Activated naive CD8-positive, alpha-beta T cell treated with anti-CD3 and anti-CD28 coated beads for 36 hours (primary cell): ENCODE data around the gene ATP5MC3. TPM values are rescaled to one million over a fixed set of nuclear protein-coding genes. Genes with fewer than 3 reads are reported as not detected.

Experiments
- DNase-seq: peaks from one replicate; pipeline ENCODE4 v3.0.0; 2021
- H3K27ac Mint-ChIP-seq: one replicate; pipeline ENCODE4 v1.8.0; 2022; ENCODE audit warnings: mild to moderate bottlenecking, moderate library complexity, mixed read lengths
- H3K27me3 Mint-ChIP-seq: one replicate; pipeline ENCODE4 v1.8.0; 2022; ENCODE audit warnings: mild to moderate bottlenecking, mixed read lengths
- H3K36me3 Mint-ChIP-seq: one replicate; pipeline ENCODE4 v1.8.0; 2021; ENCODE audit warnings: mild to moderate bottlenecking, mixed read lengths
- H3K4me1 Mint-ChIP-seq: one replicate; pipeline ENCODE4 v1.8.0; 2021; ENCODE audit warnings: mixed read lengths
- H3K4me3 Mint-ChIP-seq: one replicate; pipeline ENCODE4 v1.8.0; 2022; ENCODE audit warnings: mild to moderate bottlenecking, moderate library complexity, mixed read lengths
- H3K9me3 Mint-ChIP-seq: one replicate; pipeline ENCODE4 v1.8.0; 2022; ENCODE audit warnings: mixed read lengths
- total RNA-seq, 2 experiments: library from RNA; stranded (reverse); gene quantifications; one replicate each; pipeline ENCODE4 v1.2.3, GENCODE V29; 2021

The ATP5MC3 gene
- total RNA-seq, 2 experiments from 2014 or later = 472 to 484 TPM

DNA sequence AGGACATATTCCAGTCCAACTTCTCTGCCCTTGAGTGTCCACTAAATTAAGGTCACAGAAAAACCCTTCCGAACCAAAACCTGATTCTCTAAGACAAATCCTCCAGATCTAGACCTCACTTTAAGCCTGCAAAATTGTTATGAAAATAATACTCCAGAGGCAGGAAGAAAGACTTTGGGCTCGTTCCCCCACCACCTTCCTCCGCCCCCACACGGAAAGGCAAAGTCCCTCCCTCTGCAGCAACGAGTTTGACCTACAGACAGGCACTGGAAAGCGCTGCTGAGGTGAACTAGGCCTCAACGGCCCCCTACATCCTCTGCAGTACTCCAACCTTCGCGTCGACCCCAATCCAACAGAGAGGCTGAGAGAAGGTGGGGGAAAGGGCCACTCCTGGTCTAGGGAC, 808 bp downstream of the ATP5MC3 start:
- H3K4me1 Mint-ChIP-seq = peaks cover 31% of the 10 kb centered on the region
- DNase-seq = peak; percentile 69
- H3K4me3 Mint-ChIP-seq = peak overlapping the region; percentile 96
- peaks cover 44% of the 10 kb centered on the region for H3K36me3 Mint-ChIP-seq
- peak overlapping the region; percentile 97 for H3K27ac Mint-ChIP-seq
- H3K27me3 Mint-ChIP-seq = no peaks in the 10 kb centered on the region
- peaks cover 3% of the 10 kb centered on the region for H3K9me3 Mint-ChIP-seq

DNA sequence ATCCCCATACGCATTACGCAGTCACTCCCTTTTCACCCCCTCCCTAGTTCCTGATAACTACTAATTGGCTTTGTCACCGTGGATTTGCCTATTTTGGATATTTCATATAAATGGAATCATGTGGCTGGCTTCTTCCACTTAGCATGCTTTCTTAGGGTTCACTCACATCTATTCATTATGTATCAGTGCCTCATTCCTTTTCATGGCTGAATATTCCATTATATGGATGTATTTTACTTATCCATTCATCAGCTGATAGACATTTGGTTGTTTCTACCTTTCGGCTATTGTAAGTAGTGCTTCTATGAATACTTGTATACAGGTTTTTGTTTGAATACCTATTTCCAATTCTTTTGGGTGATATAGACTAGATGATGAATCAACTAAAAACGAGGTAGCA, 4.9 kb downstream of the ATP5MC3 start:
- Mint-ChIP-seq H3K36me3 (peaks cover 46% of the 10 kb centered on the region), H3K4me3 (no peak overlapping the region)

DNA sequence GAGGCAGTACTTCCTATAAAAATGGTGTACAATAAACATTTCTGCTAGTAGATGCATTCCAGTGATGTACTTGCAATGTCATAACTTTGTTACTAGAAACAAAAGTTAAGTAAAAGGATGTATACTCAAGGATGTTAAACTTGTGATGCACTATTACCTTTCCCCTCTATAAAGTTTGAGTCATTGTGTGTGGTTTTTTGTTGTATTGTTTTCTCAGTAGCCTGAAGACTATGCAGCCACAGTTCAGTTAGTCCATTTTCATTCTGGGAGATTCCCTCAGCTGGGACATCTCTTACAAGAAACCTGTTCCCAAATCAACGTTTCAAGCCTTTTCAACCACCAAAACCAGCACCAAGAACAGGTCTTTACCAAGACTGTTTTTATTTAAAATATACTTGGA, 5.6 kb downstream of the ATP5MC3 start:
- no peak overlapping the region for H3K4me3 Mint-ChIP-seq

More for the DNA sequence above, 4.9 kb downstream of the ATP5MC3 start:
- Mint-ChIP-seq H3K4me1 (peaks cover 26% of the 10 kb centered on the region), H3K9me3 (peaks cover under 1% of the 10 kb centered on the region), H3K27ac (no peak overlapping the region), H3K27me3 (no peaks in the 10 kb centered on the region)
- no peak for DNase-seq

DNA sequence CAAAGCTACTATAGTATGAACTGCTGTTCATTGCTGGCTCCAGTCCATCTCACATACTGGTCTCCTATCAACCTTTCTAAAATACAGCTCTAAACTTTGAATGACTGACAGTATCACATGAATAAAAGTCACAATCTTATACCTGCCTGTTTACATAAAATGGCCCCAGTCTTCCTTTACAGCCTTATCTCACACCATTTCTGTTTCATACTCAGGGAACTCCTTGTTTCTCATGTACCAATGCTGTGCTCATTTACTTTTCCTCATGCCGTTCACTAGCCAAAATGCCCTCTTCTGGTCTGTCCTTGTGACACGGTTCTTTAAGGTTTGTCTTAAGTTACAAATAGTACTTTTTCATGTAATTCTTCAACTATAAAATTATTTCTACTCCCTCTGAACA, 6.2 kb downstream of the ATP5MC3 start:
- Mint-ChIP-seq H3K4me1 (peaks cover 23% of the 10 kb centered on the region), H3K4me3 (no peak overlapping the region), H3K36me3 (peaks cover 38% of the 10 kb centered on the region), H3K27ac (no peak overlapping the region), H3K9me3 (no peaks in the 10 kb centered on the region), H3K27me3 (no peaks in the 10 kb centered on the region)
- no peak for DNase-seq

More for the DNA sequence above, 5.6 kb downstream of the ATP5MC3 start:
- Mint-ChIP-seq H3K27ac (no peak overlapping the region), H3K4me1 (peaks cover 25% of the 10 kb centered on the region), H3K9me3 (no peaks in the 10 kb centered on the region), H3K36me3 (peaks cover 43% of the 10 kb centered on the region), H3K27me3 (no peaks in the 10 kb centered on the region)
- DNase-seq = no peak

DNA sequence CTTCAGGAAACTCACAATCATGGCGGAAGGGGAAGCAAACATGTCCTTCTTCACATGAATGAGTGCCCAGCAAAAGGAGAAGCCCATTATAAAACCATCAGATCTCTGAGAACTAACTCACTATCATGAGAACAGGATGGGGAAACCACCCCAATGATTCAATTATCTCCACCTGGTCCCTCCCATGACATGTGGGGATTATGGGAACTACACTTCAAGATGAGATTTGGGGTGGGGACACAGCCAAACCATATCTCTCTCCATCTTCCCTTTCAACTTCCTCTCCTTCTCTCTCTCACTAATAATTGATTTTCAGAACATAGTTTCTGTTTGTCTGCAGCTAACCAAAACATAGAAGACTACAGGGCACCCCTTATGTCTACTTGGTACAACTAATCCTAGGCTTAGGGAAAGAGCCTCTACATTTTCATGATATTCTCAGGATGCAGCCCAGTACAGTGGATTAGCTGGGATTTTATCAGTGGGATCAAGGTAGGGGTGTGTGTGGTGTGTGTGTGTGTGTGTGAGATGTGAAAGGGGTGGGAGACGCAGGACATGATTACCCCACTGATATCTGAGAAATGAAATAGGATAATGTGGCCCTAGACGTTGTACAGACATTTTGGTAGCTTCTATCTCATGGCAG, 10.7 kb downstream of the ATP5MC3 start:
- Mint-ChIP-seq H3K4me3 (no peak overlapping the region), H3K27me3 (no peaks in the 10 kb centered on the region), H3K27ac (no peak overlapping the region), H3K4me1 (peaks cover 17% of the 10 kb centered on the region), H3K9me3 (no peaks in the 10 kb centered on the region), H3K36me3 (peaks cover 14% of the 10 kb centered on the region)
- no peak for DNase-seq

DNA sequence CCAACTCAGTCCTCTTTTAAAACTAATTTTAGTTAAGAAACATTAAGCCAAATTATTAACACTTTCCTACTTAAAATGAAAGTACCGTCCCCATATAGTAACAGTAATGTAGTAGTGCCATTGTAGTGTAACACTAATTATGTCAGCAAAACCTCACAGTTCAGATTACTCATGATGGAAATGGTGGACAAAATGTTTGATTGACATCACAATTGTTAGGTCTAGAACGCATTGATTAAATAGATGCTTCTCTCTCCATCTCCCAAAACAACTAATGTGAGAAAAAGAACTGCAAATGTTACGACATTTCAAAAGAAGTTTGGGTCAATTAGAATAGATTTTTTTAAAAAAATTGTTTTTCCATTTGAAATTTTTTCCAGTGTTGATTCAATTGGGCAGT, 12.3 kb downstream of the ATP5MC3 start:
- peak overlapping the region; percentile 56 for H3K27ac Mint-ChIP-seq
- H3K4me1 Mint-ChIP-seq = peaks cover 25% of the 10 kb centered on the region
- H3K4me3 Mint-ChIP-seq = peak overlapping the region; percentile 63
- no peak for DNase-seq
- peaks cover 9% of the 10 kb centered on the region for H3K36me3 Mint-ChIP-seq
- H3K27me3 Mint-ChIP-seq = no peaks in the 10 kb centered on the region
- H3K9me3 Mint-ChIP-seq = no peaks in the 10 kb centered on the region

DNA sequence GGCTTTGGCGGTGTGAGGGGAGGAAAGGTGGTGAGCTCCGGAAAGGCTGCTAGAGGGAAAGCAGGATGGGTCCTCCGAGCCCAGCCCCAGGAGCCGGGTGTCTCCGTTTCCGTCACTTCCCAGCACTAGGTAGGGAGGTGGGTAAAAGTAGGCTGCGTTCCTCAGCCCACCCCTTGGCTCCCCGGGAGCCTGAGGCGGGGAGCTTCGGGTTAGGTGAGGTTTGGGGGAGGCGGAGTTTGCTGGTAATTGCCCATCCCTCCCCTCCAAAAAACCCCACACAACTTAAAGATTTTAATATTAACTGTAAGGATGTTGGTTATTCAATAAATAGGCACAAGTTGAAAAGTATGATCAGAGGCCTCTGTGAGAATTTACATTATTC, 13.0 kb downstream of the ATP5MC3 start:
- no peaks in the 10 kb centered on the region for H3K9me3 Mint-ChIP-seq
- H3K4me1 Mint-ChIP-seq = peaks cover 26% of the 10 kb centered on the region
- H3K36me3 Mint-ChIP-seq = peaks cover 11% of the 10 kb centered on the region
- no peak for DNase-seq
- peak overlapping the region; percentile 99 for H3K4me3 Mint-ChIP-seq
- H3K27me3 Mint-ChIP-seq = no peaks in the 10 kb centered on the region
- peak overlapping the region; percentile 98 for H3K27ac Mint-ChIP-seq

DNA sequence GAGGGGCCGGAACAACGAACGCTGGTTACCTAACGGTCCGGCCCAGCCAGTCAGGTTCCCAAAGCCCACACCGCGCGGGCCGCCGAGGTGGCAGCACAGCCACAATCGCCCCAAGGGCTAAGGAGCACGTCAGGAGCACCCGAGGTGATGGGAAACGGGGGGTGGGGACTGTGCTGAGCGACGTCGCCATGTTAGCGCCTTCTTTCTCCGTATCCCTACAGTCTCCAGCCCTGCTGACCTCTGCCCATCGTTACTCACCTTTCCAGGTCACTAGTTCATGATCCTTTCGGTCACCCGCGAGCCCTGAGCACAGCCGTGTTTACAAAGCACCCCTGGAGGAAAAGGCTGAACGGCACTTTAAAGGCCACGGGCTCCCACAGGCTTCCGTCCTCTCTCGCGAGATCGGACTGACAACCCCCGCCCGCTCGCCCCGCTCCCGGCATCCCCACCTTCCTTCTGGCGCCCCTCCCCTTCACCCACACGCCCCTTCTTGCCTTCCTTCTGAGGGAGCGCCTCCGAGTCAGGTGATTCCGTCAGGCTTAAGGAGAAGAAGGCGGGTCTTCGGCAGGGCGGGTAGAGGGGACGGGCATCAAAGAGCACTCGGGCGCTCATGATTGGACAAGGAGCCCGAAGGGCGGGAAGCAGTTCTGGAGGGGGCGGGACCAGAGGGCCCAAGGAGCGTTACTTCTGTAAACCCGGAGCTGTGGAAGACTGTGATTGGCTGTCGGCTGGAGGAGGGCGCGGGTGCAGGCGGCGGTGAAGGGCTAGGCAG, 13.5 kb downstream of the ATP5MC3 start, which contains the start of gene ATF2:
Gene ATF2, minus strand, starts transcription at position 412 of the 772 bp plus-strand sequence. CDS start 31,760 bp downstream, outside the sequence.
- peak within 1 kb of the TSS; percentile 98 for H3K27ac Mint-ChIP-seq
- no peaks in the 10 kb centered on the region for H3K9me3 Mint-ChIP-seq
- H3K36me3 Mint-ChIP-seq = peaks cover 11% of the 10 kb centered on the region
- peaks cover 26% of the 10 kb centered on the region for H3K4me1 Mint-ChIP-seq
- DNase-seq = peak; percentile 97
- peak within 1 kb of the TSS; percentile 99 for H3K4me3 Mint-ChIP-seq
- H3K27me3 Mint-ChIP-seq = no peaks in the 10 kb centered on the region

DNA sequence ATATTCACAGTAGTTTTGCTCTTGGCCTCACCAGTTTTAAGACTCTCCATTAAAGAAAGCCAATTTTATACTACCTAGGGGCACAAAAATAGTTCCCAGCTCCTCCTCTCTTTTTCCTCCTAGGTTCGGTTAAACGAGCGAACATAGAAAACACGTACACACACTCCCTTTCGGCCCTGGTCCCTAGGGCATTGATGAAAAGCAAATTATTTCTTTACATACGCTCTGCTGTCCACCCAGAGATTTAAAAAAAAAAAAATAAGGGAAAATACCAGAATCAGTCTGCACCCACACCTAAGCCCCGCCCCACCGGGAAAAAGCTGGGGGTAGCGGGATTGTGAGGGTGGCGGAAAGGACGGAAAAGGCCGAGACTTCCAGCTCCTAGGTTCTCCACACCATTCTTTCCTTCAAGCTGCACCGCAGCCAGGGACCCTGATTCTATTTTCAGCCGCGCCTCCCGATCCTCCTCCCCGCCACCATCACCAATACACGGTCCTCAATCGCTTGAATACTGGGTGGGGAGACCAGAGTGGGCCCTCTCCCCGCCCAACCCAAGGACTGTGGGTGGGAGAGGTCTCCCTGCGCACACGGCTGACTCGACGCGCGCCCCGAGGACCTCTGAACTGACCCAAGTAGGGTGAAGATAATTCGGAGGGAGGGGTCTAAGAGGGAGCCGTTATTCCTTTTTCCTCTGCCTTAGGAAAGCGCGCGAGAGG, 14.3 kb downstream of the ATP5MC3 start:
- Mint-ChIP-seq H3K4me1 (peaks cover 26% of the 10 kb centered on the region), H3K36me3 (peaks cover 11% of the 10 kb centered on the region), H3K9me3 (no peaks in the 10 kb centered on the region), H3K27me3 (no peaks in the 10 kb centered on the region), H3K4me3 (peak overlapping the region; percentile 99), H3K27ac (peak overlapping the region; percentile 98)
- DNase-seq = no peak

DNA sequence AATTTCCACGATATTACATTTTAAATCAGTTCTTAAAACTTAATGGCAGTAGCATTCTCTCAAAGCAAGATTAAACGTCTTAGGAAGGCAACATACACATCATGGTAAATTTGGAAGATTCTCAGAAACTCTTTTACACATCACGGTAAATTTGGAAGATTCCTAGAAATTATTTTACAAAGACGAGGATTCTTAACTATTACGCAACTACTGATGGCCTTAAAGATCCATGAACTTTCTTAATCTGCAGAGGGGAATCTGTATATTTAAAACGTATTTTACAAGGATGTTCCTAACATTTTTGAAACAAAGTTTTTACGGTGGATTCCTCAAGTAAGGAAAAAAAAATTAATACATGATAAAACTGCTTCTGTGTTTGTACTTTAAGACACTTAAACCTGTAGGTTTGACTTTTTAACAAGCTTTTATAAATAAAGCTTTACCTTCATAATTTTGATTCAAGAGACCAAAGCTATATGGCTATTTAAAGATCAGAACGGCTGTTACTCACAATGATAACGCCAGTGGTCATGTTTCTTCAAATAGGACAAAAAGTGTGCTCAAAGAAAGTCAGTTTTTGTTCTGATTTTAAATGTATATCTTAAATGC, 15.2 kb downstream of the ATP5MC3 start:
- no peak overlapping the region for H3K27ac Mint-ChIP-seq
- peaks cover 5% of the 10 kb centered on the region for H3K36me3 Mint-ChIP-seq
- H3K9me3 Mint-ChIP-seq = no peaks in the 10 kb centered on the region
- peaks cover 26% of the 10 kb centered on the region for H3K4me1 Mint-ChIP-seq
- H3K27me3 Mint-ChIP-seq = no peaks in the 10 kb centered on the region
- H3K4me3 Mint-ChIP-seq = peak overlapping the region; percentile 99
- no peak for DNase-seq

DNA sequence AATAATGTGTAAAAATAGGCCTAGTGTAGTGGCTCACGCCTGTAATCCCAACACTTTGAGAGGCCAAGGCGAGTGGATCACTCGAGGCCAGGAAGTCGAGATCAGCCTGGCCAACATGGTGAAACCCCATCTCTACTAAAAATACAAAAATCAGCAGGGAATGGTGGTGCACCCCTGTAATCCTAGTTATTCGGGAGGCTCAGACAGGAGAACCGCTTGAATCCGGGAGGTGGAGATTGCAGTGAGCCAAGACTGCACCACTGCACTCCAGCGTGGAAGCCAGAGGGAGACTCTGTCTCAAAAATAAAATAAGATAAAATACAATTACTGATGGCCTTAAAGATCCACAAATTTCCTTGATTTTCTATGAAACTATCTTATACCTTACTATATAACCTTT, 17.3 kb downstream of the ATP5MC3 start:
- Mint-ChIP-seq H3K4me3 (no peak overlapping the region), H3K27ac (no peak overlapping the region), H3K9me3 (no peaks in the 10 kb centered on the region), H3K4me1 (peaks cover 22% of the 10 kb centered on the region), H3K27me3 (no peaks in the 10 kb centered on the region), H3K36me3 (peaks cover 2% of the 10 kb centered on the region)
- no peak for DNase-seq

DNA sequence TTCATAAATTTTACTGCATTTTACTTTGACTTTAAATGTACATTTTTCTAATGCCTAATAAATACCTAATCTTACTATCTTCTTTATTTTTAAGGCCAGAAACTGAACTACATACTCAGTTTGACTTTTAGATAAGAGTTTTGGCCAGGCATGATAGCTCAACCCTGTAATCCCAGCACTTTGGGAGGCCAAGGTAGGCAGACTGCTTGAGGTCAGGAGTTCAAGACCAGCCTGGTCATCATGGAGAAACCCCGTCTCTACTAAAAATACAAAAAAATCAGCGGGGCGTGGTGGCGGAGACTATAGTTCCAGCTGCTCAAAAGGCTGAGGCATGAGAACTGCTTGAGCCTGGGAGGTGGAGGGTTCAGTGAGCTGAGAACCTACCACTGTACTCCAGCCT, 22.6 kb downstream of the ATP5MC3 start:
- no peaks in the 10 kb centered on the region for H3K27me3 Mint-ChIP-seq
- H3K4me3 Mint-ChIP-seq = no peak overlapping the region
- peaks cover 11% of the 10 kb centered on the region for H3K36me3 Mint-ChIP-seq
- no peak overlapping the region for H3K27ac Mint-ChIP-seq
- no peaks in the 10 kb centered on the region for H3K9me3 Mint-ChIP-seq
- DNase-seq = no peak
- peaks cover 20% of the 10 kb centered on the region for H3K4me1 Mint-ChIP-seq

DNA sequence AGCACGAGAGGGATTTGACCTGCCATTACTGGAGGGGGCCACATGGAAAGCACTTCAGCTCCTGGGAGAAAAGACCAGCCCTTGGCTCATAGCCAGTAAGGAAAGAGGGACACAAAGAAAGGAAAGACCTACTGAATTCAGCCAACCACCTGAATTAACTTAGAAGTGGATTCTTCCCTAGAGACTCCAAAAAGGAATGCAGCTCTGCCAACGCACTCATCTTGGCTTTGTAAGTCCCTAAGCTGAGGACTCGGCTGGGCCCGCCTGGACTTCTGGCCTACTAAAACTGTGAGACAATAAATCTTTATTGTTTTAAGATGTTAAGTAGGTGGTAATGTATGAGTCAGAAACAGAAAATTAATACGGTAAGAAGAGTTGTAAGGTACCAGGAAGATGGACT, 25.0 kb downstream of the ATP5MC3 start:
- Mint-ChIP-seq H3K4me3 (no peak overlapping the region), H3K4me1 (peaks cover 29% of the 10 kb centered on the region), H3K36me3 (peaks cover 11% of the 10 kb centered on the region), H3K27ac (no peak overlapping the region), H3K27me3 (no peaks in the 10 kb centered on the region), H3K9me3 (no peaks in the 10 kb centered on the region)
- no peak for DNase-seq

DNA sequence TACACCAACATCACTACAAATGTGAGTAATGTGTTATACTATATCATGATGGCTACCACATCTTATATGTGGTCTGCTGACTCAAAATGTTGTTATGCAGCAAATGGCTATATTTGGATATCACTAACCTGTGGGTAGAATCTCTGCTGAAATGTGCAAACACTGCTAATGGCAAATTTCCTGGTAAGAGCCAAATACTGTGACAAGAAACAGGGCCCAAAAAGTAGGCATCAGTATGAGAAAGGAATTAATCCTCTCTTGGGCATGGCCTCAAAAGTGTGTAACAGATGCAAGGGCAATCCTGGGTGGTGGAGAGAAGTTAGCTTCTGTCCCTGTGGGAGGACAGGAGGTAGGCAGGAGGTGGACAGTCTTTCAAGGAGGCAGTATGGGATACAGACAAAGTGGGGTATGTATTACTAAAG, 26.8 kb downstream of the ATP5MC3 start:
- no peak for DNase-seq

DNA sequence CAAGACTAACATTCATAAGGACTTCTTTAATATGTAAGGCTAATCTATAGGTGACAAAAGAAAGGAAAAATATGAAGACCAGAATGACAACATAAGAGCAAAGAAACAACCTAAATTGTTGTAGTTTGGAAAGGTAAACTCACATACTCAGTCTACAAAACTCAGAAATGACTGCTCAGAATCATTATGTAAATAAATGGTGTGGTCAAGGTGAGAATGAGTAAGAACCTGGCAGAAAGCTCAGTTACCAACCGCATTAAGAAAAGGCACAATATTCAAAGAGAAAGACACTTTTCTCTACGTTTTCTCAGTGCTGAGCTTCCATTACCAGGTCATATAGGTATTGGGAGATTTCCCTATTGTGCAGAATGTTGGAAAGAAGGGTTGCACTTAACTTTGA, 29.3 kb downstream of the ATP5MC3 start:
- no peak overlapping the region for H3K4me3 Mint-ChIP-seq
- H3K27me3 Mint-ChIP-seq = no peaks in the 10 kb centered on the region
- peaks cover 21% of the 10 kb centered on the region for H3K36me3 Mint-ChIP-seq
- H3K4me1 Mint-ChIP-seq = peaks cover 32% of the 10 kb centered on the region
- no peak for DNase-seq
- no peaks in the 10 kb centered on the region for H3K9me3 Mint-ChIP-seq
- H3K27ac Mint-ChIP-seq = no peak overlapping the region

More for the DNA sequence above, 26.8 kb downstream of the ATP5MC3 start:
- Mint-ChIP-seq H3K4me3 (no peak overlapping the region), H3K36me3 (peaks cover 15% of the 10 kb centered on the region), H3K4me1 (peaks cover 28% of the 10 kb centered on the region), H3K27ac (no peak overlapping the region), H3K27me3 (no peaks in the 10 kb centered on the region), H3K9me3 (no peaks in the 10 kb centered on the region)
